Measurements from ENCODE around the gene SSTR3. TPM values are rescaled to one million over a fixed set of nuclear protein-coding genes. Genes with fewer than 3 reads are reported as not detected.
A peak's percentile ranks its signal among the peaks of the same experiment; 100 is the strongest.

Gene SSTR3
- total RNA-seq, 1 donor from 2014 or later: 0.09 TPM

DNA sequence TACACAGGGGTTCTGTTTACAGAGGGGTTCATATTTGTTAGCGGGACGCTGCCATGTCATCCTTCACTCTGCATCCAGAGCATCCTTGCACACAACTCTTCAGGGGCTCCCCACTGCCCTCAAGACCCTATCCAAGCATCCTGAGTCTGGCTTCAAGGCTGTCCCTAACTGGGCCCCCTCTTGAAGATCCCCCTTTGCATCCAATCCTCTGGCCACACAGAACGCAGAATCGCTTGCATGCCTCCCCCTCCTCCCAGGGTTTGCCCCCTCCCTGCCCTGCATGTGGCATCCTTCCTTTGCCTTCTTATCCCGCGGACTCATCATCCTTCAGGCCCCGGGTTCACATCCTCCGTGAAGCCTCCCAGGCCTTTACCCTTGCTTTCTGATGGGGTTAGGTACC is 42.9 kb downstream of the SSTR3 start:
- H3K4me3 Mint-ChIP-seq: no peak overlapping the region
- TF ChIP-seq, protein P1, sequence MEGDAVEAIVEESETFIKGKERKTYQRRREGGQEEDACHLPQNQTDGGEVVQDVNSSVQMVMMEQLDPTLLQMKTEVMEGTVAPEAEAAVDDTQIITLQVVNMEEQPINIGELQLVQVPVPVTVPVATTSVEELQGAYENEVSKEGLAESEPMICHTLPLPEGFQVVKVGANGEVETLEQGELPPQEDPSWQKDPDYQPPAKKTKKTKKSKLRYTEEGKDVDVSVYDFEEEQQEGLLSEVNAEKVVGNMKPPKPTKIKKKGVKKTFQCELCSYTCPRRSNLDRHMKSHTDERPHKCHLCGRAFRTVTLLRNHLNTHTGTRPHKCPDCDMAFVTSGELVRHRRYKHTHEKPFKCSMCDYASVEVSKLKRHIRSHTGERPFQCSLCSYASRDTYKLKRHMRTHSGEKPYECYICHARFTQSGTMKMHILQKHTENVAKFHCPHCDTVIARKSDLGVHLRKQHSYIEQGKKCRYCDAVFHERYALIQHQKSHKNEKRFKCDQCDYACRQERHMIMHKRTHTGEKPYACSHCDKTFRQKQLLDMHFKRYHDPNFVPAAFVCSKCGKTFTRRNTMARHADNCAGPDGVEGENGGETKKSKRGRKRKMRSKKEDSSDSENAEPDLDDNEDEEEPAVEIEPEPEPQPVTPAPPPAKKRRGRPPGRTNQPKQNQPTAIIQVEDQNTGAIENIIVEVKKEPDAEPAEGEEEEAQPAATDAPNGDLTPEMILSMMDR (conservative IDR thresholded peaks at IDR 0.05): no peak
- DNase-seq (ENCODE audit: low read depth, low spot score): no peak
- no peaks in the 10 kb centered on the region for H3K9me3 Mint-ChIP-seq
- H3K27ac Mint-ChIP-seq (ENCODE audit: unreplicated experiment): no peak overlapping the region
- H3K36me3 Mint-ChIP-seq (ENCODE audit: low read depth): no peaks in the 10 kb centered on the region
- H3K4me1 Mint-ChIP-seq: peaks cover 5% of the 10 kb centered on the region
- peaks cover 6% of the 10 kb centered on the region for H3K27me3 Mint-ChIP-seq (ENCODE audit: low read depth)

DNA sequence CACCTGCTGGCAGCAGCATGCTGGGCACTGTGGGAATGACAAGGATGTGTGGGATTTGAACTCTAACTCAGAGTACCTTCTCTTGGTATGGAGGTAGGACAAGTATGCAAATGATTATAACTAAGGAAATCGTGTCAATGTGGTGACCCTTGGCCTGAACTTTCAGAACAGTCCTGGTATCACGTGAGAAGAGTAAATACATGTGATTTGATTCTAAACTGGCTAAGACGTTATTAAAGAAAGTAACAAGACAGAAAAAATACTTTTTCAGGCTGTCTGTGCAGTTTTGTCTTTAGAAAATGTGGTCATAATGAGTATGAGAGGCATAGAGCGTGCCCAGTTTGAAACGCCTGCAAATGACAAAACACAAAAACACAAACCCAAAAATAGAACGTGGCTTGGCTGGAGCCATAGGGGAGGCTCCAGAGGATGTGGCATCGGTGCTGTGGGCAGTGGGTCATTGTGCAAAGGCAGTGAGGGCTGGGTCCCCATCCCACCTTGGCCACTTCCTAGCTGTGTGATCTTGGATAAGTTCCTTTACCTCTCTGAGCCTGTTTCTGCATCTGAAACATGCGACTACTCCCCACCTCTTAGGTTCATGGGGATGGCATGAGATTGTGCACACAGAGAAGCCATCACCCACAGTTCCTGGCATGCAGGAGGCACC is 44.2 kb downstream of the SSTR3 start:
- peaks cover 6% of the 10 kb centered on the region for H3K27me3 Mint-ChIP-seq (ENCODE audit: low read depth)
- H3K36me3 Mint-ChIP-seq (ENCODE audit: low read depth): no peaks in the 10 kb centered on the region
- H3K9me3 Mint-ChIP-seq: no peaks in the 10 kb centered on the region
- no peak for DNase-seq (ENCODE audit: low read depth, low spot score)
- no peak overlapping the region for H3K4me3 Mint-ChIP-seq
- TF ChIP-seq, protein P1 (conservative IDR thresholded peaks at IDR 0.05): no peak
- peaks cover 5% of the 10 kb centered on the region for H3K4me1 Mint-ChIP-seq
- no peak overlapping the region for H3K27ac Mint-ChIP-seq (ENCODE audit: unreplicated experiment)

DNA sequence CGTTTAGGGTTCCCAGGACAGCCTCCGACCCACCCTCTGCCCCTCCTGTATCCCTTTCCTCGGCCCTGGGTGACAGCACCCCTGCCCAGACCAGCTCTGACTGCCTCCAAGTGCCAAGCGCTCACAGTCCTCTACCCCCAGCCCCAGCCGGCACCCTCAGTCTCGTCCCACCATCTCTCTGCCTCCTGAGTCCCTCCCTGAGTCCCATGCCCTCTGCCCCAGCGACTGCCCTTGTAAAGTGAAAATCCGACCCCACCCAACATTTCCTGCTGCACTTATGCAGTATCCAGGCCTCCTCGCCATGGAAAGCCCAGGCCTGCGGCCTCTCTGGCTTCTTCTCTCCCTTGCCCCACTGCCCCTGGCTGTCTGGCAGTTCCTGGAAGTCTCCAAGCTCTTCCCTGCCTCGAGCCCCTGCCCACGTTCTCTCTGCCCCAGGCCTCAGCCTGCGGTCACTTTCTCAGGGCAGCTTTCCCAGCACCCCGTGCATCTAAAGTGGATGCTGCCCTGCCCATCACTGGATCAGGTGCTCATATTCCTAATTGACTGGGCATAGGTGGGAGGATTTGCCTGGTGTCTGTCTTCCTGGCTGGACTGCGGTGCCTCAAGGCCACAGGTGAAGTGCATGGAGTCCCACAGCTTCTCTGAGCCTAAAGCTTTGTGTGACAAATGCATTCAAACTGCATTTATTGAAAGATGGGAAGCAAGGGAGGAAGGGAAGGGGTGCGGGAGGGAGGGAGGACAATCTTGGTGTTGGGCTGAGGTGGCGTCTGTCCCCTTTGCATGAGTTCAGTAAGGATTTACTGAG is 44.9 kb downstream of the SSTR3 start:
- no peaks in the 10 kb centered on the region for H3K36me3 Mint-ChIP-seq (ENCODE audit: low read depth)
- no peak for DNase-seq (ENCODE audit: low read depth, low spot score)
- H3K27ac Mint-ChIP-seq (ENCODE audit: unreplicated experiment): no peak overlapping the region

DNA sequence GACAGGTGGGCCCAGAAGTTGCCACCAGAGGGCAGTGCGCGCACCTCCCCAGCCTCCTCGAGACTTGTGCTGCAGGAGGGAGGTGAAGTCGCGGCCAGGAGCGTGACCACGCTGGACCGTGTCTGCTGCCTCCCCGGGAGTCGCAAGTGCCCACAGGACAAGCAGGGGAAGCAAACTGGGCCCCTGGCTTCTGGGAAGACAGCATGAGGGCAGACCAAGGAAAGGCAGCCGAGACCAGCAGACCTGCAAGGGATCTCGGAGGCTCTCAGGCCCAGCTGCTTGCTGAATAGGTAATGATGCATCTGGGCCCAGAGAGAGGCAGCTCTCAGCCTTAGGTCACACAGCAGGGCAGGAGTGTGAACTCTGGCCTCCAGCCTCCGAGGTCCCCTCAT is 45.6 kb downstream of the SSTR3 start:
- no peak overlapping the region for H3K4me3 Mint-ChIP-seq
- TF ChIP-seq, protein P1 (conservative IDR thresholded peaks at IDR 0.05): peak; percentile 94
- peak; percentile 82 for DNase-seq (ENCODE audit: low read depth, low spot score)
- H3K9me3 Mint-ChIP-seq: no peaks in the 10 kb centered on the region
- no peak overlapping the region for H3K27ac Mint-ChIP-seq (ENCODE audit: unreplicated experiment)
- peaks cover 6% of the 10 kb centered on the region for H3K27me3 Mint-ChIP-seq (ENCODE audit: low read depth)
- H3K36me3 Mint-ChIP-seq (ENCODE audit: low read depth): no peaks in the 10 kb centered on the region
- H3K4me1 Mint-ChIP-seq: peaks cover 5% of the 10 kb centered on the region

More for the DNA sequence above, 44.9 kb downstream of the SSTR3 start:
- TF ChIP-seq, protein P1 (conservative IDR thresholded peaks at IDR 0.05): no peak
- no peak overlapping the region for H3K4me3 Mint-ChIP-seq
- peaks cover 5% of the 10 kb centered on the region for H3K4me1 Mint-ChIP-seq
- H3K27me3 Mint-ChIP-seq (ENCODE audit: low read depth): peaks cover 6% of the 10 kb centered on the region
- no peaks in the 10 kb centered on the region for H3K9me3 Mint-ChIP-seq

DNA sequence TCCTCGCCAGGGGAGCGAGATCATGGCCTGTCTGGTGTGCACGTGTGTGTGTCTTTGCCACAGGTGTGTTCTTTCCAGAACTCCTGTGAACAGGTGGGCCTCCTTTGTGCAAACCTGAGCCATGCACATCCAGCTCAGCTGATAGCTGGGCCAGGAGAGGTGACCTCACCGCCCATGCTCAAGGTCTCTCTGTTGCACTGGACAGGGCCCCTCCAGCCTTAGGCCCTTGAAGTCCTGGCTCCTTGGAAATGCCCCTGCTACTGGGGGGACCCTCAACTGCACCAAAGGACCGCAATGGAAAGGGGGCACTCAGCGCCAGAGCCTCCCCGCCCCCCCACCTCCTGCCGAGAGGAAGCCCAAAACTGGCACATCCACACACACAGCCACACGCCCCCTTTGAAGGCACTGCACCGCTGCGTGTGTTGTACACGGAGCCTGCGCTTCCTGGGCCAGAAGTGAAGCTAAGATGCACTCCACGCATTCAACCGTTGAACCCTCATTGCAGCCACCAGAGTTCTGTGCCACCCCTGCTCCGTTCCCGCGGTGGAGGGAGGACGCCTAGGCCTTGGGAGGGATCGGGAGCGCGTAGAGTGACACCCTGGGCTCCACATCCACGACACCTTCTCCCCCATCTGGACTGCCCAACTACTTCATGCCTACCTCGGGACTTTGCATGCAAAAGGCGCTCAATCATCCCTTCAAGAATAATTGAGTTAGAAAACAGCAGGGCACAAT is 46.2 kb downstream of the SSTR3 start:
- Mint-ChIP-seq H3K9me3 (no peaks in the 10 kb centered on the region), H3K27me3 (ENCODE audit: low read depth) (peaks cover 4% of the 10 kb centered on the region), H3K27ac (ENCODE audit: unreplicated experiment) (no peak overlapping the region), H3K4me1 (peaks cover 5% of the 10 kb centered on the region), H3K4me3 (no peak overlapping the region), H3K36me3 (ENCODE audit: low read depth) (no peaks in the 10 kb centered on the region)
- TF ChIP-seq, protein P1 (conservative IDR thresholded peaks at IDR 0.05): no peak
- DNase-seq (ENCODE audit: low read depth, low spot score): no peak

Measured in neural crest cell (in vitro differentiated cells).